Mesenchymal stem cell (in vitro differentiated cells and primary cell): ENCODE results near the gene RAD51B.

Source experiments
- DNase-seq: peaks from one replicate; pipeline ENCODE4 v3.0.0-alpha.2; 2013
- H2AFZ ChIP-seq: one replicate; pipeline ENCODE4 v1.6.1; 2013; ENCODE audit warnings: low read depth, mild to moderate bottlenecking, control low read depth, inconsistent platforms, low read length, moderate library complexity
- H2AK5ac ChIP-seq: 2 replicates; pipeline ENCODE4 v1.6.1; 2013; ENCODE audit warnings: low read length, moderate library complexity, mild to moderate bottlenecking, inconsistent platforms; ENCODE audit not compliant: severe bottlenecking
- H2BK120ac ChIP-seq: one replicate; pipeline ENCODE4 v1.6.1; 2013; ENCODE audit warnings: low read depth, mild to moderate bottlenecking, inconsistent platforms, low read length, moderate library complexity
- H2BK12ac ChIP-seq, 2 experiments: one replicate each; pipeline ENCODE4 v1.6.1; 2013; ENCODE audit warnings: inconsistent platforms in 2 of 2, low read length in 2 of 2, mild to moderate bottlenecking in 2 of 2, moderate library complexity in 2 of 2, control low read depth in 1 of 2
- H2BK15ac ChIP-seq: one replicate; pipeline ENCODE4 v1.6.1; 2013; ENCODE audit warnings: mild to moderate bottlenecking, low read depth, inconsistent platforms; ENCODE audit not compliant: poor library complexity, severe bottlenecking
- H2BK5ac ChIP-seq: 2 replicates; pipeline ENCODE4 v1.6.1; 2013; ENCODE audit warnings: low read depth, mild to moderate bottlenecking, low read length, control low read depth, inconsistent platforms; ENCODE audit not compliant: poor library complexity, severe bottlenecking
- H3K14ac ChIP-seq, 2 experiments: one replicate each; pipeline ENCODE4 v1.6.1; 2013; ENCODE audit warnings: inconsistent platforms in 2 of 2, low read length in 2 of 2, control low read depth in 1 of 2, mild to moderate bottlenecking in 1 of 2, moderate library complexity in 1 of 2
- H3K18ac ChIP-seq, 2 experiments: one replicate each; pipeline ENCODE4 v1.6.1; 2013; ENCODE audit warnings: inconsistent platforms in 2 of 2, low read length in 2 of 2, control low read depth in 1 of 2, low read depth in 1 of 2, mild to moderate bottlenecking in 1 of 2
- H3K23ac ChIP-seq, 2 experiments: one replicate each; pipeline ENCODE4 v1.6.1; 2013; ENCODE audit warnings: inconsistent platforms in 2 of 2, low read length in 2 of 2, mild to moderate bottlenecking in 2 of 2, moderate library complexity in 2 of 2, control low read depth in 1 of 2
- H3K27ac ChIP-seq: 2 replicates; pipeline ENCODE4 v1.5.1; 2013; ENCODE audit warnings: mild to moderate bottlenecking, moderate library complexity, low read length, control low read depth, inconsistent platforms; ENCODE audit not compliant: poor library complexity, severe bottlenecking
- H3K27me3 ChIP-seq, 2 experiments: 2 replicates each; pipeline versions ENCODE4 v1.6.1 to v1.7.0; 2013; ENCODE audit warnings: low read length in 2 of 2, mild to moderate bottlenecking in 2 of 2, moderate library complexity in 2 of 2, control low read depth in 1 of 2, inconsistent platforms in 1 of 2; ENCODE audit not compliant: control insufficient read depth in 1 of 2, insufficient read depth in 1 of 2
- H3K36me3 ChIP-seq, 2 experiments: 2 replicates each; pipeline versions ENCODE4 v1.6.1 to v1.7.0; 2013; ENCODE audit warnings: low read length in 2 of 2, control low read depth in 1 of 2, inconsistent platforms in 1 of 2, low read depth in 1 of 2, mild to moderate bottlenecking in 1 of 2; ENCODE audit not compliant: insufficient read depth in 2 of 2, control insufficient read depth in 1 of 2
- H3K4ac ChIP-seq, 2 experiments: one replicate each; pipeline ENCODE4 v1.6.1; 2013; ENCODE audit warnings: inconsistent platforms in 2 of 2, low read length in 2 of 2, mild to moderate bottlenecking in 2 of 2, moderate library complexity in 2 of 2, control low read depth in 1 of 2, low read depth in 1 of 2
- H3K4me1 ChIP-seq: 2 replicates; pipeline ENCODE4 v1.6.1; 2013; ENCODE audit warnings: low read depth, low read length, control low read depth; ENCODE audit not compliant: control insufficient read depth, insufficient read depth
- H3K4me2 ChIP-seq: 2 replicates; pipeline ENCODE4 v1.6.1; 2013; ENCODE audit warnings: low read length, mild to moderate bottlenecking, inconsistent platforms; ENCODE audit not compliant: poor library complexity, severe bottlenecking
- H3K4me3 ChIP-seq, 2 experiments: 2 replicates each; pipeline versions ENCODE4 v1.5.1 to v1.7.0; 2013; ENCODE audit warnings: low read length in 2 of 2, mild to moderate bottlenecking in 2 of 2, control low read depth in 1 of 2, low read depth in 1 of 2; ENCODE audit not compliant: insufficient read depth in 1 of 2
- H3K79me1 ChIP-seq: replicated peaks from 2 replicates; pipeline ENCODE4 v1.6.1; 2013; ENCODE audit warnings: mild to moderate bottlenecking, control low read depth, low read length, inconsistent platforms; ENCODE audit not compliant: poor library complexity, severe bottlenecking
- H3K9ac ChIP-seq: 2 replicates; pipeline ENCODE4 v1.7.0; 2013; ENCODE audit warnings: mild to moderate bottlenecking, low read length, moderate library complexity
- H3K9me3 ChIP-seq: 2 replicates; pipeline ENCODE4 v1.7.0; 2013; ENCODE audit warnings: mild to moderate bottlenecking, low read length; ENCODE audit not compliant: control insufficient read depth
- H4K8ac ChIP-seq: one replicate; pipeline ENCODE4 v1.6.1; 2013; ENCODE audit warnings: inconsistent platforms, mild to moderate bottlenecking, low read length, moderate library complexity
- H4K91ac ChIP-seq: one replicate; pipeline ENCODE4 v1.6.1; 2013; ENCODE audit warnings: mild to moderate bottlenecking, low read length, inconsistent platforms
- WGBS: methylation state at CpG from one replicate; pipeline ENCODE4 v1.1.7; 2013; ENCODE audit warnings: mixed read lengths; 5-methylcytosine and 5-hydroxymethylcytosine counted together

Gene RAD51B

DNA sequence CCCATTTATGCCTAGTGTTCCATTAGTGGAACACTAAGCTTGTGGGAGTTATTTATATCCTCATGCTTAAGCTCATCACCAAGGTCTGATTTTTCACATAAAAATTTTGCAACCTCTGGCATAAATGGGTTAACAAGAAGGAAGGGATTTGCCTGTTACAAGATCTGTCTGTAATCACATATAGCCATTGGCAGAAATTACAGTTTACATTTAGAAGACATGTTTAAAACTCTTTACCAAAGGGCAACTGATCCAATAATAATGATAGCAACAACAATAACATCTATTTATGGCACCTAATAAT is 550.4 kb downstream of the RAD51B start:
- Histone ChIP-seq H3K14ac (no peak overlapping the region), H3K9me3 (no peaks in the 10 kb centered on the region), H4K91ac (no peak overlapping the region), H3K79me1 (no peaks in the 10 kb centered on the region), H3K4me2 (no peak overlapping the region), H3K18ac (no peak overlapping the region), H2BK120ac (no peak overlapping the region), H2AFZ (no peak overlapping the region), H2BK5ac (no peak overlapping the region), H3K4me1 (peaks cover 2% of the 10 kb centered on the region), H3K4ac (no peak overlapping the region), H2AK5ac (no peak overlapping the region), H3K27me3 (no peaks in the 10 kb centered on the region), H3K4me3 (no peak overlapping the region), H3K23ac (no peak overlapping the region), H4K8ac (no peak overlapping the region), H3K9ac (no peak overlapping the region), H3K27ac (no peak overlapping the region), H2BK15ac (no peak overlapping the region), H2BK12ac (no peak overlapping the region), H3K36me3 (no peaks in the 10 kb centered on the region)
- no peak for DNase-seq

DNA sequence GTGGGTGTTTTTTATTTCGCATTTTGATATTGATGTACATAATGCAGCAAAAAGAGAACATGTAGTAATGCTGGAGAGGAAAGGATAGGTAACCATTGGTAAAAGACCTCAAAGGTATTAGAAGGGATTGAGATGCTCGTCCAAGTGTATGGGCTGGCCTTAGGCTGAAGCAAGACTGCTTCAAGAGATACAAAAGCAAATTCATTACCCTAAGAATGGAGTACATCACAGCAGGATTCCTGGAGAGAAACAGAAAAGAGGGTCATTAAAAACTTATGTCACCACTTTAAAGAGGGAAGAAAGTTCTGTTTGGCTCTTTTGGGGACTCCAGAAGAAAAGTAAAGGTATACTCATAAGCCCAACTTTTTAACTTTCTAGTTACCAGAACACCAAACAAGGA is 552.8 kb downstream of the RAD51B start:
- no peak overlapping the region for H2BK12ac ChIP-seq
- no peak overlapping the region for H2BK120ac ChIP-seq
- no peaks in the 10 kb centered on the region for H3K27me3 ChIP-seq
- no peak overlapping the region for H2BK15ac ChIP-seq
- no peak for DNase-seq
- H3K4ac ChIP-seq = no peak overlapping the region
- H3K9me3 ChIP-seq = no peaks in the 10 kb centered on the region
- H3K18ac ChIP-seq = no peak overlapping the region
- no peak overlapping the region for H3K27ac ChIP-seq
- H3K14ac ChIP-seq = no peak overlapping the region
- H4K8ac ChIP-seq = no peak overlapping the region
- H3K4me3 ChIP-seq = no peak overlapping the region
- H3K36me3 ChIP-seq = no peaks in the 10 kb centered on the region
- no peaks in the 10 kb centered on the region for H3K4me1 ChIP-seq
- 93% methylated on average over 2 of the region's 2 CpGs for WGBS
- no peak overlapping the region for H4K91ac ChIP-seq
- no peak overlapping the region for H2AK5ac ChIP-seq
- no peak overlapping the region for H3K23ac ChIP-seq
- no peak overlapping the region for H2AFZ ChIP-seq
- H3K4me2 ChIP-seq = no peak overlapping the region
- no peak overlapping the region for H3K9ac ChIP-seq
- H2BK5ac ChIP-seq = no peak overlapping the region
- H3K79me1 ChIP-seq = no peaks in the 10 kb centered on the region

DNA sequence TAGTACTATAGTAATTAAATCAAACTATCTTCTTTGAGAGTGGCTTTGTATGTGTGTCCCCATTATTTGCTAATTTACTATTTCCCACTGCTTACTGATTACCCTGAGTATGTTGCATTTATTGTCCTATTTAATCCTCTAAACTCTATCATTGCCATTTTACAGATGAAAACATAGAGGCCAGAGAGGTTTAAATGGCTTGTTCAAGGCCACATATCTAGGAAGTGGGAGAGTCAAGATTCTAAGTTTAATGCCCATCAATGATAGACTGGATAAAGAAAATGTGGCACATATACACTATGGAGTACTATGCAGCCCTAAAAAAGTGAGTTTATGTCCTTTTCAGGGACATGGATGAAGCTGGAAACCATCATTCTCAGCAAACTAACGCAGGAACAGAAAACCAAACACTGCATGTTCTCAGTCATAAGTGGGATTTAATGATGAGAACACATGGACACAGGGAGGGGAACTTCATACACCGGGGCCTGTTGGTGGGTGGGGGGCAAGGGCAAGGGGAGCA is 553.6 kb downstream of the RAD51B start:
- H2AFZ ChIP-seq = no peak overlapping the region
- WGBS = 94% methylated on average over 2 of the region's 2 CpGs
- DNase-seq = no peak

DNA sequence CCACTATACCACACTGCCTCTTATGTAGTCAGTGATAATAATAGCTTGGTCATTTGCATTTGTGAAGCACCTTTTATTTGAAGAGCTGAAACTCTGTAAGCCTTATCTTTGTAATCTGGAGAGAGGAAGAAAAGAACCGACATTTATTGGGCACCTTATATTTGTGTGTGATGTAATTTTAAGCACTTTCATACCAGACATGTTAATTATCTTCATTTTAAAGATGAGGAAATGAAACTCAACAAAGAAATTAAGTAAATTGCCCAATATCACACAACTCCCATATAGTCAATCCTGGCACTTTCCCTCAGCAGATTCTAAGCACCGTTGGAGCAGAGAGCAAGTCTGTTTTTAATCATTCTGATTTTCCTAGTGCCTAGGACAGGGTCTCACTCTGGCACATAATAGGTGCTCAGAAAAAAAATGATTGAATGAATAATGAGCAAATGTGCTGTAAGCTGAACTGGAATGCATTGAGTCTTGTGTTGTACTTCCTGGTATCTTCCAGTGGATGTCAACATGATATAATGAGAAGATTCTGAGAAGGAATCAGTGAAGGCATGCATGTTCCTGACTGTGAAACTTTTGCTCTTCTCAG is 554.4 kb downstream of the RAD51B start:
- no peak for DNase-seq
- Histone ChIP-seq H3K79me1 (no peaks in the 10 kb centered on the region), H2AK5ac (no peak overlapping the region), H4K91ac (no peak overlapping the region), H4K8ac (no peak overlapping the region), H3K36me3 (no peaks in the 10 kb centered on the region), H3K4ac (no peak overlapping the region), H3K4me3 (no peak overlapping the region), H3K4me1 (no peaks in the 10 kb centered on the region), H3K14ac (no peak overlapping the region), H3K4me2 (no peak overlapping the region), H2BK120ac (no peak overlapping the region), H3K23ac (no peak overlapping the region), H2BK15ac (no peak overlapping the region), H2BK5ac (no peak overlapping the region), H3K18ac (no peak overlapping the region), H3K9ac (no peak overlapping the region), H3K9me3 (no peaks in the 10 kb centered on the region), H3K27ac (no peak overlapping the region), H2BK12ac (no peak overlapping the region), H2AFZ (no peak overlapping the region), H3K27me3 (no peaks in the 10 kb centered on the region)
- 91% methylated on average over 1 of the region's 2 CpGs for WGBS

More for the DNA sequence above, 553.6 kb downstream of the RAD51B start:
- Histone ChIP-seq H2BK120ac (no peak overlapping the region), H3K36me3 (no peaks in the 10 kb centered on the region), H3K23ac (no peak overlapping the region), H3K4me1 (no peaks in the 10 kb centered on the region), H2BK5ac (no peak overlapping the region), H2BK12ac (no peak overlapping the region), H3K79me1 (no peaks in the 10 kb centered on the region), H3K18ac (no peak overlapping the region), H3K14ac (no peak overlapping the region), H2BK15ac (no peak overlapping the region), H4K91ac (no peak overlapping the region), H2AK5ac (no peak overlapping the region), H3K9me3 (no peaks in the 10 kb centered on the region), H3K27ac (no peak overlapping the region), H3K4me2 (no peak overlapping the region), H3K27me3 (no peaks in the 10 kb centered on the region), H3K9ac (no peak overlapping the region), H4K8ac (no peak overlapping the region), H3K4me3 (no peak overlapping the region), H3K4ac (no peak overlapping the region)
